Measurements from ENCODE around the gene CD248. TPM values are rescaled to one million over a fixed set of nuclear protein-coding genes. Genes with fewer than 3 reads are reported as not detected.

CD248 gene
- total RNA-seq, 1 donor from 2014 or later, result 68.7 TPM

GRCh38 chr11:66288671-66289547 lies 27.9 kb downstream of the CD248 start, which contains the start of gene YIF1A:
YIF1A (minus strand) TSS chr11:66289143; CDS start chr11:66288985, 158 bp downstream.
- peaks cover 15% of the 10 kb centered on the region for H3K27me3 Mint-ChIP-seq (ENCODE audit: unreplicated experiment)
- peak within 1 kb of the TSS; percentile 94 for H3K4me3 Mint-ChIP-seq (ENCODE audit: unreplicated experiment)
- no peak for TF ChIP-seq CTCF (IDR thresholded peaks at IDR 0.05)
- peaks cover 34% of the 10 kb centered on the region for H3K4me1 Mint-ChIP-seq (ENCODE audit: unreplicated experiment)
- H3K9me3 Mint-ChIP-seq (ENCODE audit: unreplicated experiment), result no peaks in the 10 kb centered on the region
- no peaks in the 10 kb centered on the region for H3K36me3 Mint-ChIP-seq (ENCODE audit: unreplicated experiment)
- peak; percentile 100 for DNase-seq (ENCODE audit: extremely low spot score, unreplicated experiment)
- peak within 1 kb of the TSS; percentile 99 for H3K27ac Mint-ChIP-seq (ENCODE audit: unreplicated experiment)

GRCh38 chr11:66287889-66288670 lies 28.8 kb downstream of the CD248 start:
- Mint-ChIP-seq H3K36me3 (ENCODE audit: unreplicated experiment) (no peaks in the 10 kb centered on the region), H3K4me3 (ENCODE audit: unreplicated experiment) (peak overlapping the region; percentile 94), H3K9me3 (ENCODE audit: unreplicated experiment) (no peaks in the 10 kb centered on the region), H3K27ac (ENCODE audit: unreplicated experiment) (peak overlapping the region; percentile 99), H3K27me3 (ENCODE audit: unreplicated experiment) (peaks cover 10% of the 10 kb centered on the region), H3K4me1 (ENCODE audit: unreplicated experiment) (peaks cover 37% of the 10 kb centered on the region)
- no peak for TF ChIP-seq CTCF (IDR thresholded peaks at IDR 0.05)
- no peak for DNase-seq (ENCODE audit: extremely low spot score, unreplicated experiment)

GRCh38 chr11:66287211-66287888 lies 29.5 kb downstream of the CD248 start:
- no peak for TF ChIP-seq CTCF (IDR thresholded peaks at IDR 0.05)
- no peak for DNase-seq (ENCODE audit: extremely low spot score, unreplicated experiment)
- H3K36me3 Mint-ChIP-seq (ENCODE audit: unreplicated experiment), result no peaks in the 10 kb centered on the region
- no peaks in the 10 kb centered on the region for H3K9me3 Mint-ChIP-seq (ENCODE audit: unreplicated experiment)
- H3K4me1 Mint-ChIP-seq (ENCODE audit: unreplicated experiment), result peaks cover 40% of the 10 kb centered on the region
- peak overlapping the region; percentile 64 for H3K4me3 Mint-ChIP-seq (ENCODE audit: unreplicated experiment)
- peaks cover 3% of the 10 kb centered on the region for H3K27me3 Mint-ChIP-seq (ENCODE audit: unreplicated experiment)
- H3K27ac Mint-ChIP-seq (ENCODE audit: unreplicated experiment), result peak overlapping the region; percentile 74

- Mint-ChIP-seq H3K27me3 (ENCODE audit: unreplicated experiment) (peaks cover 3% of the 10 kb centered on the region), H3K4me3 (ENCODE audit: unreplicated experiment) (no peak overlapping the region), H3K9me3 (ENCODE audit: unreplicated experiment) (no peaks in the 10 kb centered on the region), H3K4me1 (ENCODE audit: unreplicated experiment) (peaks cover 44% of the 10 kb centered on the region), H3K36me3 (ENCODE audit: unreplicated experiment) (no peaks in the 10 kb centered on the region), H3K27ac (ENCODE audit: unreplicated experiment) (no peak overlapping the region)
- no peak for TF ChIP-seq CTCF (IDR thresholded peaks at IDR 0.05)
- no peak for DNase-seq (ENCODE audit: extremely low spot score, unreplicated experiment)
Measured at GRCh38 chr11:66286699-66287098, 30.1 kb downstream of the CD248 start.
